Measurements from ENCODE around the gene TMEM97.

DNA sequence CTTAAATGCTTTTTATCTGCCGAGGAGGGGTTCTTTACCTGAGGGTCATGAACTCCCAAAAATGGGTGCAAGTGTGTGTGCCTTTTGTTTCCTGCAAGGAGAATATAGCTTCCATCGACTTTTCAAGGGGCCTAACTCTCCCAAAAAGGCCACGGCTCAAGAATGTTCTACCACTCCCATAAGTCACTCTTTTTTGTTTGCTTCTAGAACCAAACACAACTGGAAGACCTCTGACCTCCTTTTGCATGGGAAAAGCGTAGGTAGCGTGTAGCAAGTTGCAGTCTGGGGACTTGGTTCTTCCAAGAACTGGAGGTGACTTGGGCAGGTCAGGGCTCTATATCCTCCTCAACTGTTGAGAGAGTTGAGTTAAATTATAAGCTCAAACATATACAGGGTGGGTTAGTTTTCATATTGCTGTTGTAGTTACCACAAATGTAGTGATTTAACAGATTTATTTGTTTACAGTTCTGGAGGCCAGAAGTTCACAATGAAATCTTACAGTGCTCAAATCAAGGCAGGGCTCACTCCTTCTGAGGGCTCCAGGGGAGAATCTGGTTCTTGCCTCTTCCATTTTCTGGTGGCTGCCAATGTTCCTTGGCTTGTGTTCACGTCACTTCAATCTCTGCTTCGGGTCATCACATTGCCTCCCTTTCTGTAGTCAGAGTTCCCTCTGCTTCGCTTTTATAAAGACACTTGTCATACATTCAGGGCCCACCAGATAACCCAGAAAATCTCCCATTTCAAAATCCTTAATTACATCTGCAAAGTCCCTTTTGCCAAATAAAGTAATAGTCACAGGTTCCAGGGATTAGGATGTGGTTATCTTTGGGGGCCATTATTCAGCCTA, 1.4 kb downstream of the TMEM97 start:
- TF ChIP-seq POLR2A (IDR thresholded peaks at IDR 0.05; ENCODE audit: low read length) (no peak), GATA1 (IDR thresholded peaks at IDR 0.05; ENCODE audit: low read depth, low read length) (no peak)

Data from erythroblast (primary cell).